DOHH2 (cell line): ENCODE data around the gene SPATC1L.

Source experiments
- H3F3A ChIP-seq: fragments of 200-600 bp; sonication (generic), shearing (Covaris generic); 2 replicates; pipeline ENCODE4 v1.6.0; 2016; ENCODE audit warnings: antibody characterized with exemption, mild to moderate bottlenecking; ENCODE audit not compliant: control insufficient read depth, insufficient read depth
- H3K27ac ChIP-seq: fragments of 200-600 bp; sonication (generic); 2 replicates; pipeline ENCODE4 v1.5.1; 2014; ENCODE audit warnings: low read depth, mild to moderate bottlenecking, low read length, moderate library complexity
- H3K27me3 ChIP-seq: fragments of 200-600 bp; sonication (generic); 2 replicates; pipeline ENCODE4 v1.6.1; 2014; ENCODE audit warnings: mild to moderate bottlenecking, low read length, mixed read lengths; ENCODE audit not compliant: control insufficient read depth
- H3K36me3 ChIP-seq: fragments of 200-600 bp; sonication (generic); 2 replicates; pipeline ENCODE4 v1.6.1; 2014; ENCODE audit warnings: mild to moderate bottlenecking, low read length, moderate library complexity, mixed read lengths; ENCODE audit not compliant: control insufficient read depth
- H3K4me1 ChIP-seq: fragments of 200-600 bp; sonication (generic); 2 replicates; pipeline ENCODE4 v1.6.1; 2014; ENCODE audit warnings: mild to moderate bottlenecking, low read length, mixed read lengths; ENCODE audit not compliant: control insufficient read depth
- H3K4me2 ChIP-seq: fragments of 200-600 bp; sonication (generic); 2 replicates; pipeline ENCODE4 v1.6.0; 2014; ENCODE audit warnings: mild to moderate bottlenecking, low read length, moderate library complexity
- H3K4me3 ChIP-seq: fragments of 200-600 bp; sonication (generic); 2 replicates; pipeline ENCODE4 v1.5.1; 2014; ENCODE audit warnings: mild to moderate bottlenecking, low read length, mixed read lengths
- H3K79me2 ChIP-seq: fragments of 200-600 bp; sonication (generic); 2 replicates; pipeline ENCODE4 v1.6.1; 2014; ENCODE audit warnings: mild to moderate bottlenecking, low read length, mixed read lengths; ENCODE audit not compliant: control insufficient read depth
- H3K9me2 ChIP-seq: fragments of 200-600 bp; sonication (generic); replicated peaks from 2 replicates; pipeline ENCODE4 v1.6.1; 2014; ENCODE audit warnings: mild to moderate bottlenecking, low read length, mixed read lengths; ENCODE audit not compliant: control insufficient read depth
- H3K9me3 ChIP-seq: fragments of 200-600 bp; sonication (generic); 2 replicates; pipeline ENCODE4 v1.6.1; 2014; ENCODE audit warnings: antibody characterized with exemption, low read length, mixed read lengths; ENCODE audit not compliant: control insufficient read depth, insufficient read depth
- H4K20me1 ChIP-seq: fragments of 200-600 bp; sonication (generic); 2 replicates; pipeline ENCODE4 v1.6.0; 2014; ENCODE audit warnings: low read depth, mild to moderate bottlenecking, antibody characterized with exemption, low read length, moderate library complexity; ENCODE audit not compliant: control insufficient read depth, insufficient read depth
- CTCF ChIP-seq: fragments of 200-600 bp; sonication (generic); IDR thresholded peaks from one replicate; pipeline ENCODE4 v1.5.1; 2014; ENCODE audit warnings: antibody characterized with exemption, mild to moderate bottlenecking, low read depth, low read length; ENCODE audit not compliant: poor library complexity, severe bottlenecking
- EZH2phosphoT487 ChIP-seq: fragments of 200-600 bp; sonication (generic); IDR thresholded peaks from 2 replicates; pipeline ENCODE4 v1.6.1; 2017; ENCODE audit warnings: borderline replicate concordance, mild to moderate bottlenecking, antibody characterized with exemption, low read length, moderate library complexity, mixed read lengths

SPATC1L gene

GRCh38 chr21:46168659-46169386 lies 15.4 kb downstream of the SPATC1L start:
- no peak for TF ChIP-seq CTCF
- TF ChIP-seq EZH2phosphoT487, result no peak
- H3K9me3 ChIP-seq, result no peaks in the 10 kb centered on the region
- H3F3A ChIP-seq, result no peaks in the 10 kb centered on the region
- no peaks in the 10 kb centered on the region for H3K36me3 ChIP-seq
- H3K4me3 ChIP-seq, result no peak overlapping the region
- H3K79me2 ChIP-seq, result no peaks in the 10 kb centered on the region
- H3K27ac ChIP-seq, result no peak overlapping the region
- H4K20me1 ChIP-seq, result no peaks in the 10 kb centered on the region
- peaks cover 8% of the 10 kb centered on the region; the same call in 1 of the 2 replicates for H3K4me1 ChIP-seq
- H3K27me3 ChIP-seq, result no peaks in the 10 kb centered on the region
- no peak overlapping the region for H3K4me2 ChIP-seq
- H3K9me2 ChIP-seq, result no peaks in the 10 kb centered on the region

- H3K27ac ChIP-seq, result no peak overlapping the region
- H3F3A ChIP-seq, result no peaks in the 10 kb centered on the region
- no peaks in the 10 kb centered on the region for H3K9me2 ChIP-seq
- H3K79me2 ChIP-seq, result no peaks in the 10 kb centered on the region
- H3K36me3 ChIP-seq, result no peaks in the 10 kb centered on the region
- no peaks in the 10 kb centered on the region for H4K20me1 ChIP-seq
- TF ChIP-seq CTCF (no peak), EZH2phosphoT487 (no peak)
- no peaks in the 10 kb centered on the region for H3K27me3 ChIP-seq
- no peaks in the 10 kb centered on the region for H3K9me3 ChIP-seq
- no peak overlapping the region for H3K4me3 ChIP-seq
- no peak overlapping the region for H3K4me2 ChIP-seq
- H3K4me1 ChIP-seq, result peaks cover 8% of the 10 kb centered on the region; the same call in 1 of the 2 replicates
Observed at GRCh38 chr21:46168238-46168637, 16.0 kb downstream of the SPATC1L start.

GRCh38 chr21:46165098-46165497 lies 19.2 kb downstream of the SPATC1L start:
- no peaks in the 10 kb centered on the region for H3K9me2 ChIP-seq
- no peaks in the 10 kb centered on the region; the same call in 1 of the 2 replicates for H3K36me3 ChIP-seq
- TF ChIP-seq CTCF (no peak), EZH2phosphoT487 (no peak)
- H3K27ac ChIP-seq, result no peak overlapping the region
- H3K4me2 ChIP-seq, result no peak overlapping the region
- H3F3A ChIP-seq, result no peaks in the 10 kb centered on the region
- H3K9me3 ChIP-seq, result peaks cover 3% of the 10 kb centered on the region; the same call in 1 of the 2 replicates
- no peaks in the 10 kb centered on the region for H3K79me2 ChIP-seq
- H3K4me3 ChIP-seq, result no peak overlapping the region
- H3K4me1 ChIP-seq, result no peaks in the 10 kb centered on the region
- H3K27me3 ChIP-seq, result no peaks in the 10 kb centered on the region
- H4K20me1 ChIP-seq, result no peaks in the 10 kb centered on the region
